T-helper 2 cell treated with Interferon-gamma antibody and Interleukin-4, amounts not matched to agents 100 ng/mL and 5 ng/mL, for 36 hours (primary cell): ENCODE measurements around the gene PLCB1. TPM values are rescaled to one million over a fixed set of nuclear protein-coding genes. Genes with fewer than 3 reads are reported as not detected.

Source experiments
- intact Hi-C: fragments of 100-400 bp; cut with micrococcal nuclease; formaldehyde crosslinking; loops from one replicate; pipeline ENCODE4 v1.15.1; 2023
- total RNA-seq: library from RNA; stranded (reverse); gene quantifications from 2 replicates; pipeline ENCODE4 v1.2.3, GENCODE V29; 2022

The PLCB1 gene
- total RNA-seq, 1 donor from 2014 or later = 0.75 TPM

GRCh38 chr20:8525017-8525343 is 392.9 kb downstream of the PLCB1 start:
- intact Hi-C loops = no loop called here

GRCh38 chr20:8526610-8527009 is 394.5 kb downstream of the PLCB1 start:
- intact Hi-C loops = no loop called here

GRCh38 chr20:8527998-8528723 is 396.1 kb downstream of the PLCB1 start:
- intact Hi-C loops = no loop called here

GRCh38 chr20:8530022-8530421 is 398.0 kb downstream of the PLCB1 start:
- intact Hi-C loops = no loop called here

- intact Hi-C loops = no loop called here
Measured at GRCh38 chr20:8532169-8532568, 400.1 kb downstream of the PLCB1 start.

- intact Hi-C loops = no loop called here
Measured at GRCh38 chr20:8534368-8535160, 402.5 kb downstream of the PLCB1 start.

- intact Hi-C loops = no loop called here
Measured at GRCh38 chr20:8535403-8536261, 403.6 kb downstream of the PLCB1 start.

- intact Hi-C loops = no loop called here
Measured at GRCh38 chr20:8536262-8536618, 404.2 kb downstream of the PLCB1 start.

GRCh38 chr20:8540466-8540865 is 408.4 kb downstream of the PLCB1 start:
- intact Hi-C loops = no loop called here

- intact Hi-C loops = no loop called here
Measured at GRCh38 chr20:8542110-8542486, 410.0 kb downstream of the PLCB1 start.

GRCh38 chr20:8545212-8545611 is 413.1 kb downstream of the PLCB1 start:
- intact Hi-C loops = no loop called here

GRCh38 chr20:8547035-8547650 is 415.1 kb downstream of the PLCB1 start:
- intact Hi-C loops = no loop called here

GRCh38 chr20:8547968-8548588 is 416.0 kb downstream of the PLCB1 start:
- intact Hi-C loops = no loop called here

GRCh38 chr20:8549192-8549591 is 417.1 kb downstream of the PLCB1 start:
- intact Hi-C loops = no loop called here

GRCh38 chr20:8557711-8558110 is 425.6 kb downstream of the PLCB1 start:
- intact Hi-C loops = no loop called here

- intact Hi-C loops = no loop called here
Measured at GRCh38 chr20:8562356-8562755, 430.3 kb downstream of the PLCB1 start.

- intact Hi-C loops = no loop called here
Measured at GRCh38 chr20:8568075-8568474, 436.0 kb downstream of the PLCB1 start.

GRCh38 chr20:8569766-8570165 is 437.7 kb downstream of the PLCB1 start:
- intact Hi-C loops = no loop called here

GRCh38 chr20:8571611-8572010 is 439.5 kb downstream of the PLCB1 start:
- intact Hi-C loops = no loop called here

- intact Hi-C loops = no loop called here
Measured at GRCh38 chr20:8573686-8574085, 441.6 kb downstream of the PLCB1 start.

- intact Hi-C loops = no loop called here
Measured at GRCh38 chr20:8575114-8575513, 443.0 kb downstream of the PLCB1 start.
